Colon (tissue), 2 donors: ENCODE results near the gene HOXA6.

Experiments used
- FAIRE-seq: peaks from 2 replicates; lab custom pipeline; 2012; peaks lifted over from hg19 to GRCh38; lab: Jason Lieb, UNC
- donor health status: control.
- donor health status: control.

The HOXA6 gene

DNA sequence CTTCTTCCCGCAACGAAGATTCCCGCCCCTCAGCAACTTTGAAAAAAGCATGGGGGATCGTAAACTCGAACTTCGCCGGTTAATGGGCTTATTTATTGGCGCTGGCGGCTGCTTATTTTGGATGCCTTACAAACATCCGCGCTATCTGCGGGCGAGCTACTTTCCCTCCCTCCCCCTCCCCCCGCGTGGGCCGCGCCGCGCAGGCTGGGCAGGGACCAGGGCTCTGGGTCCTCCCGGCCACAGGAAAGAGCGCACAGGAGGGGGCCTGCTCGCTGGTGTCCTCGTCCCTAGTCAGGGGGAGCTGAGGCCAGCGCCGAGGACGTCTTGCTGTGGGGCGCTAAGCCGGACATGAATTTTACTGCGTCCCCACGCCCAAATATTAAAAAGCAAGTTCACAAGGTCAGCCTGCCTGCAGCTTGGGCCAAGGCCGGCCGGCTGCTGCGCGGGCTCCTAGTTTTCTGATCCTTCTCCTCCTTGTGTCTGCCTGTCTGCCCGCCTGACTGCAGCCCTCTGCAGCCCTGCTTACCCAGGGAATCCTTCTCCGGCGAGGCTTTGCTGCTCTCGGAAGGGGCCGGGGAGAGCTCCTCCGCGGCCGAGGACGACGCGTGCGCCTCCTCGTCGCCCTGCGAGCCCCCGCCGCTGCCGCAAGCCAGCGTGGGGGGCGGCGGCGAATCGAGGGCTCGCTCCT, 25.4 kb upstream of the HOXA6 start:
- FAIRE-seq = no peak

- no peak for FAIRE-seq
Measured at GRCh38 chr7:27172315-27172774, 24.8 kb upstream of the HOXA6 start.

DNA sequence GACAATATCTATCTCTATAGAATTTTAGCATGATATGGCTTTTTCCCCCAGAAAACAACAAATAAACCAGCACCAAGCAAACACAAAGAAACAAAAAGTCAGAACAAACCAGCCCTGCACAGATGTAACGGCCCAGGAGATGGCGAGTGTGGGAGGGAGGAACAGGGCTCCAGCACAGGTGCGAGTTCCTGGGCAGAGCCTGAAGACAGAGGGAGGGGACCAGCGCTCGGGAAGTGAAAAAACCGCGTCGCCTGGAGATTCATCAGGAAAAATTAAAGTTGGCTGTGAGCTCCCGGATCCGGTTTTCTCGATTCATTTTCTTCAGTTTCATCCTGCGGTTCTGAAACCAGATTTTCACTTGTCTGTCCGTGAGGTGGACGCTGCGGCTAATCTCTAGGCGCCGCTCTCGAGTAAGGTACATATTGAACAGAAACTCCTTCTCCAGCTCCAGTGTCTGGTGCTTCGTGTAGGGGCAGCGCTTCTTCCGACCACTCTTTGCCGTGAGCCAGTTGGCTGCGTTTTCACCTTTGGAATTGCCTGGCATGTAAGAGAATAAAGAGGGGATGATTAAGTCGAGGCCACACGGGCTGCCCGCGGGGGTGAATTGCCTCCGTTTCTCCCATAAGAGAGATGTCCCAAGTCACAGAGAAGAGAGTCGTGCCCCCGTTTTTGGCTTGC, 24.2 kb upstream of the HOXA6 start:
- no peak for FAIRE-seq

DNA sequence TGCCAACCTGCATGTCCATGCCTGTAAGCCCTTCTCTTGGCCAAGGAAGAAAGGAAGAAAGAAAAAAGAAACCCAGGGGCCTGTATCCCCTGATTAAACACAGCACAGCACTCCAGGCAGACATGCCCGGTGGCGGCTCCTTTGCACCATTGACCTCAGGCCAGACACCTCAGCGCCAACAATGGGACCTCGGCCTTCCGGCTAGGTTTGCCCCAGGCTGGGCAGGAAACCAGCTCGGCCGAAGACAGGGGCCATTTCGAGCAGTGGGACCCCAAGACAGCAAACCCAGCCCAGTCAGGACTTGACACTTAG, 23.7 kb upstream of the HOXA6 start:
- no peak for FAIRE-seq

DNA sequence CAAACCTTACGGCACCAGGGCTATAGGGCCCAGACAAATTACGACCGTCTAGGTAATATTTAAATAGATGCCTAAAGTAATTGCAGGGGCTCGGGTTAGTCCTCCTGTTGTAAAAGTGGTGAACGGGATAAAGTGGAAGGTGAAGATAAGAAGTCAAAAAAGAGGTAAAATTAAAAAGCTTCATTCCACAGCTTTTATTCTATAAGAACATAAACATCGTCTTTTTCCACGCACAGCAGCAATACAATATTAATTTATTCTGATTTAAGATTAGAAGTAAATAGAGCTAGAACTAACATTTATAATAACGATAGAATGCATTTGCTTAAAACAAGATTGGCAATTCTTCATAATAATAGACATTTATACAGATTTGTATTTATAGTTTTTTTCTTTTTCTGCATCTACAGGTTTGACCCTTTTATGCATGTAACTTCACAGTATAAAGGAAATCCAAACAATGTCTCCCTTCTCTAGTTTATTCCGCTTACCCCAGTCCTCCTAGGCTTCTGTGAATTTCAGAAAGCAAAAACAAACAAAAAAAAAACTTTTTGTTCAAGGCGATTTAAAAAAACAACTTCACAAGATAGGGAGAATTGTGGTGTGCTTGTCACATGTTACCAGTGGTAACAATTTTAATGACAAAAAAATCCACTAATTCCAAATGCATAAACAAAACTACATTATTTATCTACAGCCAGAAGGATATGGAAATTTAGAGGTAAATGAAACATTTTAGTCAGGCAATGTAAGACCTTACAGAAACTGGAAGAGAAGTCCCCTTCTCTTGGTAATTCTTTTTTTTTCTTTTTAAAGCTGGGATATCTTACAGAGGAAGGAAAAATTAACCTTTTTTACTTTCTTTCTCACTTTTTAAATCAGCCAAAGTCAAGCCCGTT, 23.1 kb upstream of the HOXA6 start:
- no peak for FAIRE-seq

- FAIRE-seq = no peak
Measured at GRCh38 chr7:27169658-27170425, 22.3 kb upstream of the HOXA6 start.

GRCh38 chr7:27168265-27168947, 20.8 kb upstream of the HOXA6 start:
- FAIRE-seq = no peak

- FAIRE-seq = no peak
Measured at GRCh38 chr7:27167916-27168264, 20.3 kb upstream of the HOXA6 start.

DNA sequence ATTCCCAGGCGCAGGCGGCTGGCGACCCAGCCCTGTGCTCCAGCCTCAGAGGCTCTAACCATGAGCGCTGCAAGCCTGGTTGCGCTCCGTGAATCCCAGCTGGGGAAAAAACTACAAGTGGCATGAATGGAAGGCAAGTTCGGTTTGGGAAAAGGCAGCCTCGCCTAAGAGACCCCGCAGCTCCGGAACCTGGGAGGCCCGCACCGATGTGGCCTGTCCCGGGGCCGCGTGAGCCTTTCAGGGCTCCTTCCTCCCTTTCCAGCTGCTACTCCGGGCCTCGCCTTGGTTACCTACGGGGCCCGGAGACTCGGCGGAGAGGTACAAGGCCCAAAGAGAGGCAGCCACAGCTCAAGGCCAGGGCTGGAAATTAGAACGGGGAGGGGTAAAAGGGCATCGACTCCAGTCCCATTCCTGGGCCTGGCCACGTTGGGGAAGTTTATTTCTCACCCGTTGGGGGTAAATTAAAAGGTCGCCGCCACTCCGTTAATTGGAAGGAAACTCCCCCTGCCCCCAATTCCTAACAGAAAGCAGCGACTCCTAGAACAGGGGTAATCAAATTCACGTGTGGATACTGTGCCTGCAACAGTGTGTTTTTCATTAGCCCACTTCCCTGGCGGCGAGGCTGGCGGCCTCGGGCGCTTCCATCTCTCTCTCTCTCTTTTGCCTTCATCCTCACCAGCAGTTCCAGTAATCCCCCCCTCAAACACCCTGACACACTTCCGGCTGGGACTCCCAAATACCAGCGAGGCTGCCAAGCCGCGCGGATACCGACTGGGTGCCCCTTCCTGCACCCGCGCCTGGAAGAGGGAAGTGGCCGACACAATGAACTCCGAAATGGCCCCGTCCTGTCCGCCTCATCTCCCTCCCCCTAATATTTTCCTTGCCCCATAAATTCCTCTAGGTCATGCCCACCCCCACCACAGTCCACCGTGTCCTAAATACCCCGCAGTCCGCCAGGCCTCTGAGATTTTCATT, 19.2 kb upstream of the HOXA6 start:
- FAIRE-seq = no peak

- FAIRE-seq = no peak
Measured at GRCh38 chr7:27165996-27166530, 18.5 kb upstream of the HOXA6 start.

DNA sequence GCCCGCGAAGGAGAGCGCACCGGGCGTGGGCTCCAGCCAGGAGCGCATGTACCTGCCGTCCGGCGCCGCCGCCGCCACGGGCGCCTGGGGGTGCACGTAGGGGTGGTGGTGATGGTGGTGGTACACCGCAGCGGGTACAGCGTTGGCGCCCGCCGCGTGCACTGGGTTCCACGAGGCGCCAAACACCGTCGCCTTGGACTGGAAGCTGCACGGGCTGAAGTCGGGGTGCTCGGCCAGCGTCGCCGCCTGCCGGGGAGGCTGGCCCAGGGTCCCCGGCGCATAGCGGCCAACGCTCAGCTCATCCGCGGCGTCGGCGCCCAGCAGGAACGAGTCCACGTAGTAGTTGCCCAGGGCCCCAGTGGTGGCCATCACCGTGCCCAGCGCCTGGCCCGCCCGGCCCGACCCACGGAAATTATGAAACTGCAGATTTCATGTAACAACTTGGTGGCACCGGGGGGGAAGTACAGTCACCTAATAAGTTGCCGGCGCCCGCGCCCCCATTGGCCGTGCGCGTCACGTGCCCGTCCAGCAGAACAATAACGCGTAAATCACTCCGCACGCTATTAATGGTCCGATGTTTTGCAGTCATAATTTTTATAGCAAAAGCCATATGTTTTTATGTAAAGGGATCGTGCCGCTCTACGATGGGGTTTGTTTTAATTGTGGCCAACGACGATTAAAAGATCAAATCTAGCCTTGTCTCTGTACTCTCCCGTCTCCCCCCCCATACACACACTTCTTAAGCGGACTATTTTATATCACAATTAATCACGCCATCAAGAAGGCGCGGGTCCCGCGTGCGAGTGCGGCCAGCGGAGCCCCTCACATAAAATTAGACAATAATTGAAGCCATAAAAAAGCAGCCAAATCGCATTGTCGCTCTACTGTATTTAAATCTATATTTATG, 17.8 kb upstream of the HOXA6 start, which contains the start of gene HOXA9:
HOXA9 (minus strand) TSS at position 449 of the 907 bp plus-strand sequence; CDS start at position 369, 80 bp downstream.
- no peak for FAIRE-seq

DNA sequence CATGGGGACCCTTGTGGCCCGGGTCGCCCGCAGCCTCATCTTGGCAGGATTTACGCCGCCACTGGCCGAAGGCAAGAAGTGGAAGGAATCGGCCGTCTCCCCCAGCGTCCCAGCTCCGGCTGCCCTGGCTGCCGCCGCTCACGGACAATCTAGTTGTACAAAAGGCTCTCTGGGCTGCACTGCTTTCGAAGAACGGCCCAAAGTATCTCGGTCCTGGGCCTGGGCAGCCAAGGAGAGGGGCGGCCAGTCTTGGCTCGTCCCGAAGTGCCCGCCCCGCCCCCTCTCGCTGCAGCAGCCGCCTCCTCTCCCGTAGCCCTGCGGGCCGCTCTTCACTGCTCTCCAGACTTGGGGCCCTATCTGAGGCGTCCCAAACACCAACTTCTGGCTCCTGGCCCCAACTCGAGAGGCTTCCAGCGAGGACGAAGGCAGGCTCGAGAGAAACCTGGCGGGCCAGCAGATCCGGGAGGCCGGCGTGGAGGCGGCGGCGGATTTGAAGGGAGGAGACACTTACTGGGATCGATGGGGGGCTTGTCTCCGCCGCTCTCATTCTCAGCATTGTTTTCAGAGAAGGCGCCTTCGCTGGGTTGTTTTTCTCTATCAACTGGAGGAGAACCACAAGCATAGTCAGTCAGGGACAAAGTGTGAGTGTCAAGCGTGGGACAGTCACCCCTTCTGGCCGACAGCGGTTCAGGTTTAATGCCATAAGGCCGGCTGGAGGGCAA, 17.0 kb upstream of the HOXA6 start:
- FAIRE-seq = no peak

DNA sequence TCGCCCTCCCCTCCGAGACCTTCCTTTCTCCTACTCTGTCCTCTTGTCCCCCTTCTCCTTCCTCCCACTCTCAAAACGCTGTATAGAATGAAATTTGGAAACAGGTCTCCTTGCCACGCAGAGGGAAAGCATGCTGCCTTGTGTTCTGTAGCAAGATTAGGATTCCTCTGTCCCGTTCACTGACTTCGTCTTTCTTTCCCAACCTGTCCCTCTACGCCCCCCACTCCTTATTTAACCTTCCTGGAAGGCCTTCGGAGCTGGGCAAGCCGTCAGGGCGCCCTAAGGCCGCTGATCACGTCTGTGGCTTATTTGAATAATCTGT, 16.4 kb upstream of the HOXA6 start:
- FAIRE-seq = no peak

GRCh38 chr7:27163288-27164044, 15.9 kb upstream of the HOXA6 start:
- no peak for FAIRE-seq

- FAIRE-seq = no peak
Measured at GRCh38 chr7:27162561-27163287, 15.2 kb upstream of the HOXA6 start.

DNA sequence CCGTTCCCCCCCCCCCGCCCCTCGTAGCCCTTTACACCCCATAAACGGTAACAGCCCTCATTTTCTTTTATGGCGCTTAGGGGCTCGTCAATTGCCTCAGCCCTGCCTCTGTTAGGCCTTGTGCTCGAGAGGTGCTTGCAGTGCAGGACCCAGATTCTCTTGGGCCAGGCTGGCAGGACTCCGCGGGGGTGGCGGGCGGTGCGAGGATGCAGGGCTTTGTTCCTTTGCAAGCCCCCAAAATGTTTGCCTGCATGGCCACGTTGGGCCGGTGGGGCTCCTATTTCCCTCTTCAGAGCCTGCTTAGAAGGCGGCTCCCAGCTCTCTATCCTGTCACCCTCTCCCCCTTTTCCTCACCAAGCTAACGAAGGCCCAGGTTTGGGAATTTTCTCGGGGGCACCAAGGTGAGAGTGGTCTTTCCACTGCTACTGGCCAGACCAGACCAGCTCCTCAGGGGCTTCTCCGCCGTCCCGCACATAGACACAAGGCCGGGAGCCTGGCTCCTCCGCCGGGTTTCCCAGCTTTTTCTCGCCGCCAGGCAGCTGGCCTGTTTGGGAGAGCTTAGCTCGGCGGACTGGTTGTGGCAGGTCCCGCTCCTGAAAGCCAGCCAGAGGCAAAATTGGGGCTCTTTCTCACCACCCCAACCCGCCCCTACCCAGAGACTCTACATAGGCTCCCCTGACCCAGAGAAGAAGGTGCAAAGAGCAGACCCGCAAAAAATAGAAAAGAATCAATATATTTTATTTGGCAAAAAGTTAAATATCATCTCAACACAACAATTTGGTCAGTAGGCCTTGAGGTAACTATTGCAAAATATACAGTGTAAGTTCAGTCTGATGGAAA, 14.4 kb upstream of the HOXA6 start:
- no peak for FAIRE-seq
